HG03139 (cell line): ENCODE results near the gene CCDC192.

ENCODE experiments used
- ATAC-seq: cut with Tn5 transposase; IDR thresholded peaks from one replicate; pipeline ENCODE4 v1.9.1; 2021; ENCODE audit not compliant: unreplicated experiment

The CCDC192 gene

GRCh38 chr5:127975961-127976360 is 272.8 kb downstream of the CCDC192 start:
- ATAC-seq: no peak

GRCh38 chr5:127976525-127976924 is 273.3 kb downstream of the CCDC192 start:
- ATAC-seq: no peak

GRCh38 chr5:127976991-127977717 is 274.0 kb downstream of the CCDC192 start:
- ATAC-seq: no peak

GRCh38 chr5:127978738-127979300 is 275.6 kb downstream of the CCDC192 start:
- no peak for ATAC-seq

GRCh38 chr5:127979475-127979874 is 276.3 kb downstream of the CCDC192 start:
- ATAC-seq: no peak

GRCh38 chr5:127980843-127981242 is 277.7 kb downstream of the CCDC192 start:
- no peak for ATAC-seq

GRCh38 chr5:127981498-127981897 is 278.3 kb downstream of the CCDC192 start:
- ATAC-seq: no peak

- ATAC-seq: no peak
These were observed 282.7 kb downstream of the CCDC192 start for GRCh38 chr5:127985811-127986325.

GRCh38 chr5:127987354-127988145 is 284.4 kb downstream of the CCDC192 start:
- ATAC-seq: no peak

GRCh38 chr5:127988146-127988760 is 285.1 kb downstream of the CCDC192 start:
- ATAC-seq: no peak
